ENCODE results near the gene PEAK1.

Gene PEAK1

GRCh38 chr15:77426377-77426776, 6.5 kb upstream of the PEAK1 start (continued):
- TF ChIP-seq TSHZ2 (CRISPR knock-in tag; IDR thresholded peaks at IDR 0.05) (no peak), BACH2 (CRISPR knock-in tag; IDR thresholded peaks at IDR 0.05; ENCODE audit: borderline replicate concordance) (no peak), ZFP30 (CRISPR knock-in tag; IDR thresholded peaks at IDR 0.05) (no peak), RARB (CRISPR knock-in tag; IDR thresholded peaks at IDR 0.05) (no peak)

GRCh38 chr15:77425104-77425503, 5.2 kb upstream of the PEAK1 start:
- ATAC-seq = no peak
- TF ChIP-seq PPARA (CRISPR knock-in tag; IDR thresholded peaks at IDR 0.05; ENCODE audit: borderline replicate concordance) = no peak
- no peak for TF ChIP-seq CSRNP3 (CRISPR knock-in tag; IDR thresholded peaks at IDR 0.05)
- no peak for TF ChIP-seq ZNF70 (CRISPR knock-in tag; IDR thresholded peaks at IDR 0.05)
- no peak for TF ChIP-seq ZFP3 (CRISPR knock-in tag; IDR thresholded peaks at IDR 0.05)
- no peak for TF ChIP-seq ISL1 (CRISPR knock-in tag; IDR thresholded peaks at IDR 0.05)
- TF ChIP-seq POU6F1 (CRISPR knock-in tag; IDR thresholded peaks at IDR 0.05; ENCODE audit: borderline replicate concordance, low read depth) = no peak
- TF ChIP-seq RARB (CRISPR knock-in tag; IDR thresholded peaks at IDR 0.05) = no peak
- no peak for TF ChIP-seq TOX (CRISPR knock-in tag; IDR thresholded peaks at IDR 0.05; ENCODE audit: borderline replicate concordance)
- no peak for TF ChIP-seq GLIS3 (CRISPR knock-in tag; IDR thresholded peaks at IDR 0.05)
- no peak for TF ChIP-seq PATZ1 (CRISPR knock-in tag; IDR thresholded peaks at IDR 0.05; ENCODE audit: borderline replicate concordance)
- no peak for TF ChIP-seq ZNF8 (CRISPR knock-in tag; IDR thresholded peaks at IDR 0.05)
- TF ChIP-seq TSHZ2 (CRISPR knock-in tag; IDR thresholded peaks at IDR 0.05) = no peak

- TF ChIP-seq TSHZ2 (CRISPR knock-in tag; IDR thresholded peaks at IDR 0.05) (no peak), PATZ1 (CRISPR knock-in tag; IDR thresholded peaks at IDR 0.05; ENCODE audit: borderline replicate concordance) (no peak), CREB5 (CRISPR knock-in tag; IDR thresholded peaks at IDR 0.05; ENCODE audit: low read depth) (no peak), ZNF70 (CRISPR knock-in tag; IDR thresholded peaks at IDR 0.05) (no peak), ARNTL (CRISPR knock-in tag; IDR thresholded peaks at IDR 0.05; ENCODE audit: borderline replicate concordance, low read depth) (no peak), TOX (CRISPR knock-in tag; IDR thresholded peaks at IDR 0.05; ENCODE audit: borderline replicate concordance) (no peak), BACH2 (CRISPR knock-in tag; IDR thresholded peaks at IDR 0.05; ENCODE audit: borderline replicate concordance) (no peak), ZFP3 (CRISPR knock-in tag; IDR thresholded peaks at IDR 0.05) (no peak), POU6F1 (CRISPR knock-in tag; IDR thresholded peaks at IDR 0.05; ENCODE audit: borderline replicate concordance, low read depth) (no peak)
- no peak for ATAC-seq
These were observed 1.4 kb upstream of the PEAK1 start for GRCh38 chr15:77421370-77421700.

All from SK-N-SH treated with all-trans-retinoic acid at 6 μM for 48 hours (cell line).